ENCODE measurements around the gene MSTN. TPM values are rescaled to one million over a fixed set of nuclear protein-coding genes. Genes with fewer than 3 reads are reported as not detected.
"Not testable (repeated sequence)": the region's sequence is repeated elsewhere in the genome, so short reads cannot be mapped to it uniquely, and the experiment has no call there.

Gene MSTN
- total RNA-seq, 1 experiment from 2014 or later = not detected

- TF ChIP-seq ATF6 (CRISPR knock-in tag; IDR thresholded peaks at IDR 0.05) (no peak), E2F5 (CRISPR knock-in tag; IDR thresholded peaks at IDR 0.05) (no peak), ZNF671 (CRISPR knock-in tag; IDR thresholded peaks at IDR 0.05) (no peak)
These were observed 19.1 kb downstream of the MSTN start (continued) for GRCh38 chr2:190043441-190043840.

- no peaks in the 10 kb centered on the region for H3K4me1 Mint-ChIP-seq
- no peaks in the 10 kb centered on the region for H3K36me3 Mint-ChIP-seq
- H3K9me3 Mint-ChIP-seq = no peaks in the 10 kb centered on the region
- H3K4me3 Mint-ChIP-seq = no peak overlapping the region
- TF ChIP-seq PRDM15 (CRISPR knock-in tag; IDR thresholded peaks at IDR 0.05) (no peak), USF1 (CRISPR knock-in tag; IDR thresholded peaks at IDR 0.05) (no peak), EMX1 (CRISPR knock-in tag; IDR thresholded peaks at IDR 0.05) (no peak), NR3C1 (CRISPR knock-in tag; conservative IDR thresholded peaks at IDR 0.05; ENCODE audit: low read depth) (no peak), ZBTB43 (CRISPR knock-in tag; IDR thresholded peaks at IDR 0.05) (no peak)
- POLR2A ChIA-PET = no interaction called here
- no peak for ATAC-seq
- H3K27ac Mint-ChIP-seq = no peak overlapping the region
- DNase-seq (ENCODE audit: low spot score) = no peak
- no peaks in the 10 kb centered on the region; the same call in 1 of the 2 replicates for H3K27me3 Mint-ChIP-seq (ENCODE audit: low read depth)
- CTCF ChIA-PET = no interaction called here
These were observed 26.5 kb downstream of the MSTN start for GRCh38 chr2:190036071-190036470.

GRCh38 chr2:190034417-190034816, 28.1 kb downstream of the MSTN start:
- H3K4me1 Mint-ChIP-seq; POLR2A ChIA-PET; CTCF ChIA-PET; H3K27ac Mint-ChIP-seq; DNase-seq (ENCODE audit: low spot score); H3K27me3 Mint-ChIP-seq (ENCODE audit: low read depth); H3K4me3 Mint-ChIP-seq; H3K36me3 Mint-ChIP-seq; H3K9me3 Mint-ChIP-seq; ATAC-seq: not testable (repeated sequence)

GRCh38 chr2:190031969-190032618, 30.4 kb downstream of the MSTN start:
- ChIA-PET CTCF (no interaction called here), POLR2A (no interaction called here)
- Mint-ChIP-seq H3K4me3 (no peak overlapping the region), H3K27ac (no peak overlapping the region), H3K36me3 (no peaks in the 10 kb centered on the region), H3K4me1 (no peaks in the 10 kb centered on the region), H3K27me3 (ENCODE audit: low read depth) (no peaks in the 10 kb centered on the region), H3K9me3 (no peaks in the 10 kb centered on the region)
- DNase-seq (ENCODE audit: low spot score) (no peak), ATAC-seq (no peak)
- TF ChIP-seq IRF2 (CRISPR knock-in tag; IDR thresholded peaks at IDR 0.05; ENCODE audit: borderline replicate concordance, low read depth) (no peak), ZNF532 (CRISPR knock-in tag; IDR thresholded peaks at IDR 0.05; ENCODE audit: borderline replicate concordance) (no peak), NFYB (CRISPR knock-in tag; conservative IDR thresholded peaks at IDR 0.05; ENCODE audit: low read depth) (no peak), IRF1 (CRISPR knock-in tag; IDR thresholded peaks at IDR 0.05) (no peak), SOX15 (CRISPR knock-in tag; IDR thresholded peaks at IDR 0.05) (no peak)

Data from WTC11 (cell line).